Measurements from ENCODE around the gene RPL37A.

The RPL37A gene

DNA sequence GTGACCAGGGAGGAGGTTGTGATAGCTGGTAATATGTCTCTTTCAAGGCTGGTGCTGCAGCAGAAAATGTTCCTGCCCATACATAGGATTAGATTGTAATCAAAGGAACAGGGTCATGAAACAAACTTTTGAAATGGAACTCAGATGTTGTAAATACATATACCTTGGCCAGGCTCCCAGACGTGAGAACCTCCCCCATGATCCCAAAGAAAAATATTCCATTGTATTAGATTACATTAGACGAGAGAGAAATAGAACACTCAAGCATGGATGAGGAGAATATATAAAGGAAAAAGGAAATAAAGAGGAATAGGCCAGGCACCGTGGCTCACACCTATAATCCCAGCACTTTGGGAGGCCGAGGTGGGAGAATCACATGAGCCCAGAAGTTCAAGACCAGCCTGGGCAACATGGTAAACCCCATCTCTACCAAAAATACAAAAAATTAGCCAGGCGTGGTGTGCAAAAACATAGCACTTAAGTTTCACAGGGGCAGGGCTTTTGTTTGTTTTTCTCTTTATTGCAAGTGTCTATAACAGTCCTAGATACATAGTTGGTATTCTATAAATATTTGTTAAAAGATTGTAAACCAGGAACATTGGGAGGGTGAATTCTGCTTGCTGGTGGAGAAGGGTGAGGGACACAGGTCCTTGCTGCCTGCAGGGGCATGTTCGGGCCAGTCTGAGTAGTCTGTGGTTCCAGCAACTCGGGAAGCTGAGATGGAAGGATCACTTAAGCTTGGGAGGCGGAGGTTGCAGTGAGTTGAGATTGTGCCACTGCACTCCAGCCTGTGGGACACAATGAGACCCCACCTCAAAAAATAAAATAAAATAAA is 52.8 kb downstream of the RPL37A start:
- DNase-seq, result no peak

DNA sequence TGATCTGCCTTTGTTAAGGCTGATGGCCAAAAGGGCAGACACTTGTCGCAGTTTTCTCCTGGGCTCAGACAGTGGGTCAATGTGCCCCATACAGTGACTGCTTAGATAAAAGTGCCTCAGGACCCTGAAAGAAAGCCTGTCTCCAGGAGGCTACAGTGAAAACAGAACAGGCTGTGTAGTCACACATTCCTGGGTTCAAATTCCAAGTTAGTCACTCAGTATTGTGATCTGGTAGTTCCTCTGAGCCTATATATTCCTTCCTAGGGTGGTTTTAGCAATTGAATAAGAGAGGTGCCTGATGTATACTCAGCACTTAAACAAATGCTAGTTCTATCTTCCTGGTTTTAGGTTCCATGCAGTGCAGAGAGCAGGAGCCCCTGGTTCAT is 54.4 kb downstream of the RPL37A start:
- DNase-seq, result no peak

Data from CD4-positive, alpha-beta T cell treated with Interferon gamma for 1 hour (primary cell).